ENCODE measurements around the gene TENM4.

TENM4 gene

DNA sequence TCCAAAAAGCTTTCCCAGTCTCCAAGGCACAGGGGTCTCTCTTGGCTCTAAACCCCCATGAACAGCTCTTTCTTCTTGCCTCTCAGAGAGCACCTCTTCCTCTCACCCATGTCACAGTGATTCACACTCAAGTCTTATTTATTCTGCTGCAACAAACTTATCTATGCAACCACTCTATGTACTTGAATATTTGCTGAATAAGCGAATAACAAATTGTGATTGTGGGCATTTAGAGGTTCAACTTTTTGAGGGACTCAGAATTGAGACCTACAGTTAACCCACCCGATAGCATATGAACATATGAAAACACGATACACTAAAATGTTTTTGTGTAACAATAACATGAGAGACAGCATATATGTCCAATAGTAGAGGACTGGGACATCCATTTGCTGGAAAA, 729.1 kb downstream of the TENM4 start:
- DNase-seq = no peak

DNA sequence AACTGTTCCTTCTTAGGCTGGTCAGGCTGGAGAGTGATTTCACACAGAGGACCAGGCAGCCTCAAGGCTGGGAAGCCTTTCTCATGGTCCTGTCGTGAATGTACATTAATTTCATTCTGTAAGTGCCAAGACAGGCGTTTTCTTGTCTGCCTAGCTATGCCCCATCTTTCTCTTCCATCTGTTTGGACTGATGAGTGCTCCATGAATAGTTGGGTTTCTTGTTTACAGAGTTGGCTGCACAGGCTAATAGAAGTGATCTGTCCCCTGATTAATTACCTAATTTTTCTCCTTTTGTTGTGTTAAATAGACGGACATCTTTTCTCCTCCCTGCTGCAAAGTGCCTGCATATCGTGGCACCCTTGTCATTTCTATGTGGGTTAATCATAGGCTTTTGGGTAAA, 730.4 kb downstream of the TENM4 start:
- no peak for DNase-seq

DNA sequence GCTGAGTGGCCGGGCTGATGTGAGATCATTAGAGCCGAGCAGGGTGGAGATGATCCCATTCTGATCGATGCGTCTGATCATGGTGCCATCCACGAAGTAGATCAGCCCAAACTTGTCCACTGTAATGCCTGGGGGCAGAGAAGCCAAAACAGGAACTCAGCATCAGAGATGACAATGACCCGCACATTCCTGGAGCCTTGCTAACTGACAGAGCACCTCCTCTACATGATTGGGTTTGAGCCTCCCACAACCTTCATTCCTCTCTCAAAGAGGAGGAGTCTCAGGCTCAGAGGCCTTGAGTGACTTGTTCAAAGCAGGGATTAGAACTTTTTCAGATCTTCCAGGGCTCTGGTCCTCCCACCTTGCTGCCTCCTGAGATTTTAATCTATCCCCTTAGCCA, 732.4 kb downstream of the TENM4 start:
- DNase-seq = no peak

DNA sequence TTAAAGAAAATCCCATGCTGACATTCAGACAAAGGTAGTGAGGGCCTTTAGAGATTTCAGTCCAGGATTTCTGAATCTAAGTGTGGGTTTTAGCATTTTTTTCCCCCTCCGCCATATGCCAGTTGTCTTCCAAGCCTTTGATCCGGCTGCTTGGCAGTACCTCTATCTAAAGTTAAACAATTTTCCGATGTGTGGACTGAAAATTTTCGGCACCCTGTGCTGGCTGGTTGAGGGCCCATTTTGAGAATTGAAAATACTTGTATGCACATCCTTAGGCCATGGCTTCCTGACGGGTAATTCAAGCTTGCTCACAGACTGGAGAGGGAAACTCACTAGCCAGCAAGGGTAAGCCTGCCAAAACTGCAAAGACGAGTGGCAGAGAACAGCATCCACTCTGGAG, 734.3 kb downstream of the TENM4 start:
- DNase-seq = no peak

DNA sequence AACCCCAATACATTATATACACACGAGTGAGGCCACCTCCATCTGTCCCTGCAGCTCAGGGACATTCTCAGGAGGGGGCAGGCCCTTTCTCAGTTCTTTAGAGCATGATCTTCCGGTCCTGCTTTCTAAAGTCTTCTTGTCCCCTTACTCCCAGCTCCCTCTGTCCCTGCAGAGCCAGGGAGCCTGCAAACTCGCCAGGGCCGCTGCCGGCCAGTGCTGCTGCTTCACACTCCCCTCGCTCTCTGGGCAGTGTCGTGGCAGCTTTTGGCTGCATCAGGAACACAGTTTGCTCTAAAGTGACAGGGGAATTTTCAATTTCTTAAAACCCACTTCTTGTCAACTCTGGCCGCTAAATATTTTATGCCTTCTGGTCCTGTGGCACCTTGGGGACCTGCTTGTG, 736.0 kb downstream of the TENM4 start:
- DNase-seq = no peak

DNA sequence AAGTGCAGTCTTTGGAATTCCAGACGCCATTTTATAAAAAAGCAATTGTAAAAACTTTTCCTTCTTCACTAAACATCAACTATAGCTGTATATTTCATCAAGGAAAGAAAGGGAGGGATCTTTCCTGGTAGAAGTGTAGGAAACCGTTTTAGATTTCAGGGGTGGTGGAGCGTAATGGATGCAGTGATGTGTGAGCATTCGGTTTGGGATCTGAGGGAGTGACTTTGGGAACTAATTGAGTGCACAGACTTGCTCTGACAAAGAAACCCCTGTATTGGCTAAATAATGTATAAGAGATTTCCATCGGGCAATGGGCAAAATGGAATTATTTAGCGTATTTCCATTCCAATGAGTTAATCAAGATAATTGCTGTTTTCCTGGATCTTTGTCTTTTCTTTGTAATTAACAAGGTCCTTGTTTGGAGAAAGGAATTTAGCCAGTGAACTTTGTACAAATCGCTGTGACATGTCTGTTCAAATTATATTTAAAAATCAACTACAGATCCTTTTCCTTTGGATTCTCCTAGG, 741.2 kb downstream of the TENM4 start:
- no peak for DNase-seq

DNA sequence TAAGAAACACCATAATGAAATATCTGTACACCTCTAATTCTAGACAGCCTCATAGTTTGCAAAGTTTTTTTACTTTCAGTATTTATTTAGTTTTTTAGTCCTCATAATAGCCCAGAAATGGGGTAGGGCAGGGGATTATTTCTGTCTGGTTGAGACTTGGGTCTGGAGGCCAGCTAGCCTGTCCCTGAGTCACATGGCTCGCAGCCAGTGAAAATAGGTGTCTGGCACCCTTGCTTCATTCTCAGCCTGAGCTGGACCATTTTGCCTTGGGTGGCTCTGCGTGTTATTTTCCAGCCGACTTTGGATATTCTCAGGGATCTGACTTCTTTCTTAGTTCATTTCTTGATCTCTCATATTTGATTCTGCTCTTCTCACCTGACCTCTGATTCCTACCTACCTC, 742.2 kb downstream of the TENM4 start:
- DNase-seq = no peak

DNA sequence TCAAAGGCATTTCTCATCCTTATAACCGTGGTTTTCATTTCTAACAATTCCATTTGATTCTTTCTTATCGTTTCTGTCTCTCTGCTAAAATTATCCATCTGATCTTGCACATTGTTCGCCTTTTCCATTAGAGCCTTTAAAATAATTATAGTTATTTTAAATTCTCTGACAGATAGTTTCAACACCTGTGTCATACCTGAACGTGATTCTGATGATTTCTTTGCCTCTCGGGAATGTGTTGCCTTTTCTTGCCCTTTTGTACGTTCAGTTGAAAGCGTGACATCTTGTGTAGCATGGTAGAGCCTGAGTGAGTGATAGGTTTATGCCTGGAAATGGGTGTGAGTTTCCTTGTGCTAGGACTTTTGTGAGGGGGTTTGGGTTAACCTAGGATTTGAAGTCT, 744.7 kb downstream of the TENM4 start:
- no peak for DNase-seq

DNA sequence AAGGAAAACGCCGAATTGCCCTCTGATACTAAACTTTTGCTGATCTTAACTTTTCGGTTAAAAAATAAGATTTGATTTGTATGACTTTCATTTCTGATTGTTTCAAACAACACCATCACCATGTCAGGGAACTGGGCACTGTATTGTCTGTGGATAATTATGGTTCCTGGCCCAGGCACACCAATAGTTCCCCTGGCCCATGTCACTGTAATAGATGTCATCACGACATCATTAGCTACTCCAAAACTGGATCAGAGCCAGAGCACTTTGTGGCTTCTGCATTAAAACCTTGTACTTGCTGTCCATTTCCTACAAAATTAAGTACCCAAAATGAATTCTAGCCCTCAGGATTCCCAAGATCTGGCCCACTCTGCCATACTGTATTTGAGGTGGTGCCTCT, 746.7 kb downstream of the TENM4 start:
- peak; percentile 11 for DNase-seq

DNA sequence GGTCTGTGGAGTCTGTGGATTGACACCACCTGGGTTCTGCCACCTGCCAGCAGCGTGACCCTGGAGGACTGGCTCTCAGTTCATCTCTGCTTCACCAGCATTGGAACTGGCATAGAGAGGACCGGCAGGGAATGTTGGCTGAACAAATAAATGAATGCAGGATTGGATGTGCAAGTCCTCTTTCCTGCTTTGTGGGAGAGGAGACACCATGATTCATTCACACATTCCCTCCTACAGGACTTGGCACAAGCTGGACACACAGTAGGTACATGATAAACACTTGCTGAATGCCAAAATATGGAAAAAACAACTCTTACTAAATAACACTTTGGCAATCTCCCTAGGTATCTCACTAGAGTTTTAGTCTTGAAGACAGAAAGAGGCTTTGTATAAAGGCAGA, 749.6 kb downstream of the TENM4 start:
- DNase-seq = no peak

DNA sequence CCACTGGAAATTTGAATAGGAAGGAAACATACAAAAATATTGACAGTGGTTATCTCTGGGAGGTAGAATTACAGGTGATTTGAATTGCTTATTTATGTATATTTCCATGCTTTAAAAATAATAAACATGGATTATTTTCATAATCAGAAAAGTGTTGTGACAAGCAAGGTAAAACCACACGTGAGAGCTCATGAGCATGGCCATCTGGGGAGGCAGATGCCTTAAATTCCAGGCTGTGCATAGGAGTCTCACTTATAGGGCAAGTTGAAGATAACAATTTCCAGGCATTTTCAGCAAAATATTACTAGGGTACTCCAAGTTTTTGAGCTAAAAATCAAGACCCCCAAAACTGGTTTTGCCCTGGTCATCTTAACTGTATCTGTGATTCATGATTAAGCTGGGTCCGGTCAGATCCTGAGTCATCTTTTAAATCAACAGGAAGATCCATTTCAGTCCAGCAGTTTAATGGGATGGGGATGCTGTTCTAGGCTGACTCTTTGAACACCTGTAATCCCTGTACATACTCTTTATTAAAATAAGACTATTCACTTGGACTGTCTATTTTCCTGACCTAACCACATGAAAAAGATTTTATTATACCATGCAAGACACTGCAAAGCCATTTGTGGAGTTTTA, 750.4 kb downstream of the TENM4 start:
- no peak for DNase-seq

DNA sequence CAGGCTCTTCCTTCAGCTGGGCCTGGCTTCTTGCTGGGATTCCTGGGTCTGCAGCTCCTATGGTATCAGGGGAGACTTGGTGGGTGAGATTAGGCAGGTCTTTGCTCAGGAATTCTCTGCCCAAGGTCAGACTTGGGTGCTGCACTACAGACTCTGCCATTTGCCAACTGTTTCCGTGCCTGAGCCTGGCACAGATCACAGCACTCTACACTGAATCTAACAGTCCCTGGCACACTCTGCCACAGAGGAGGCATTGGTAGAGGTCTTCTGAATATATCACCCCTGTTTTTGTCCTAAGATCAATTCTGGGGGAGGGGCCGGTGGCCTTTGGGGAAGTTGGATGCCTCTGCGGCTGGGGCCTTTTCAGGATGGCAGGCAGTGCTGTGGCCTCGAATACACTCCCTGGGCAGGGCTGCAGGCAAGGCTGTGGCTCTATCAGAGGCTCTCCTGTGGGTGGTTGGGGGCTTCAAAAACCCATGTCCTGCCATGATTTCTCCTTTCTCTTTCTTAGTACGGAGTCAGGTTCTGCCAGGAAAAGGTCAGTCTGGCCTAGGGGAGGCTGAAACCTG, 751.2 kb downstream of the TENM4 start:
- no peak for DNase-seq

DNA sequence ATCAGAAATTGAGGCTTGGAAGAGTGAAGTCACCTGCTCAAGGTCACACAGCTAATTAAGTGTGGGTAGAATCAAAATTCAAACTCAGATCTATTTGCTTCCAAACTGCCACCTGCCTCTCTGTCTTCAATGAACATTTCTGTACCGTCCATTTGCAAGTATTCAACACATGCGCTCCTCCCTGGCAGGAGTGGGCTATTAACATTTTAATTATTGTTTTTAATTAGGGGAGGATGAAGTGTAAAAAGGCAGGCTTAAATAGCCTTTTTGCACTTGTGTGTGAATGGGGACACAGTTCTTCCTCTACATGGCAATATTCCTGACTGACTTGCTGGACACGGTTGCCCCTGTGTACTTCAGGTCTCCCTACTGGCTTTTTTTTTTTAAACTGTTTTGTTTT, 751.7 kb downstream of the TENM4 start:
- DNase-seq = no peak

DNA sequence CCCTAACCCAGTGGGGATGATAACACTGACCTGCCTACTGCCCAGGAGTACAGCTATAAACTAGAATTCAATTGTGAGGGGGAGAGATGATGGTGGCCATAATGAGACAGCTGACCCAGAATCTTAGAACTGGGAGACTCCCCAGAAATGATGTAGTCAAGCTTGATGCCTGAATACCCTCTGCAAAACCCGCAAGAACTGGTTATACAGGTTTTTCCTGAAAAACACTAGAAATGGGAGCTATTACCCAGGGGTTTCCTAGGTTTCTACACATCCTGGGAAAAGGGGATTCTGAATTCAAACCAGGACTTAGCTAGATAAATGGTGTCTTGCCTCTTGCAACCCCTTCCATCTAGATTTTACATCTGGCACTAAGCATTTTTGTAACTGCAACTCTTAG, 752.4 kb downstream of the TENM4 start:
- no peak for DNase-seq

DNA sequence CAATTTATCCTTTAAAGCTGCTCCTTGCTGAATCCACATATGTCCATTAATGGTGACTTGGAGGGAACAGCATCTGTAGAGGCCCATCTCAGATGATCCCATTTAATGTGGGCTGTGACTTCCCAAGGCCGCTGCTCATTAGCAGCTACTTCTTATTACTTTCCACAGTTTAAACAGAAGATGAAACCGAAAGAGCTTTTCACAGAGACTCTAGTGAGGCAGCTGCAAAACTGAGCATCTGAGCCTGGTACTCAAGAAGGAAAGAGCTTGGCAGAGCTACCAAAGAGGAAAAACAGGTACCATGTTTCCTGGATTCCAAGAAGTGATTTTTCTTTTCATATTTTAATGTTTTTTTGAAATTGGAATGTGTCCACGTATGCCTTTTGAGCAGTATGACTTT, 755.7 kb downstream of the TENM4 start:
- peak; percentile 17 for DNase-seq

DNA sequence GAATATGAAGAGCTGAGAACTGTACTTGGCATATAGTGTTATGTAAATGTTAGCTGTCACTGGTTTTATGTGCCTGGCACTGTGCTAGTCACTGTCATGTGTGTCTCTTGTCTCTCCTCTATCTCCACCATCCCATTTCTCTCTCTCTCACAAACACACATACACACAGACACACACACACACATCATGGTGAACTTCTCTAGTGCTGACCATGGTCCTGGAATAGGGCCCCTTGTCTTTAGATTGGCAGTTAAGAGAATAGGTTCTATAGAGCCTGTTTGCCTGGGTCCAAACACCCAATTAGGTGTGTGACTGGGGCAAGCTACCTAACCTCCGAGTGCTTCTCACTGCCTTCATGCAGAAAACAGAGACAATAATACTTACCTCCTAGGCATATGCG, 756.5 kb downstream of the TENM4 start:
- DNase-seq = no peak

DNA sequence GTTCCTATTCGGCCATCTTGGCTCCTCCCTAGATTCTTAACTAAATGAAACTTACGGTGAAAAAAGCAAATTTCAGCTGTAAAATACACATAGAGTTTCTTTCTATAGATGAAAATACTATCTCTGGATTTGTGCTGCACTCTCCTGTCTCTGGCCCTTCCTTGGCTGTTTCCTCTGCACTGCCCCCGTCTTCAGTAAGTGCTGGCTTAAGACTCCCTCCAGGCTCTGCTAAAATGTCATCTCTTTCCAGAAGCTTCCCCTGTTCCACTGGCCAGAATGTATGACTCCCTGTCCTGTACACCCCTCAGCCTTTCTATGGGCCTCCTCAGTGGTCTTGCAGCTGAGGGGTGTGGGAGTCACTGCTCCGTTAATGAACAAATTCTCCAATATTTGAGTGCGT, 757.1 kb downstream of the TENM4 start:
- no peak for DNase-seq

DNA sequence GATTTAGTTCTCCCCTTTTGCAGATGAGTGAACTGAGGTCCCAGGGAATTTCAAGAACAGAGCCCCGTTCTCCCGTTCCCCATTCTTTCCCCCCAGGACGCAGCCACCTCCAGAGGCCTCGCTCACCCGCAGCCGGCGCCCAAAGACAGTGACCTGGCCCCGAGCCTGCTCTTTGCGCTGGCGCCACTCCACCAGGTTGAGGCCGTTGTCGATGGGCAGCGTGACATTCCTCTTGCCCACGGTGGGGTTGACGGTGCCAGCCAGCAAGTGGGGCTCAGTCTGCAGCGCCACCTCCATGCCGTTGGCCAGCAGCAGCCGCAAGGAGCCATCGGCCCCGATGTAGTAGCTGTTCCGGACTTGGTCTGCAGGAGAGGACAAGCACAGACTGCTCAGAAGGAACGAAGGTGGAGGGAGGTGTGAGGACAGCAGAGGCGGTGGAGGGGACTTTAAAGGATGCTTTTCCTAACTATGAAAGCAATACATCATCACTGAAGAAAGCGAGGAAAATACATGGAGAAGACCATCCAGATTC, 764.7 kb downstream of the TENM4 start:
- DNase-seq = no peak

DNA sequence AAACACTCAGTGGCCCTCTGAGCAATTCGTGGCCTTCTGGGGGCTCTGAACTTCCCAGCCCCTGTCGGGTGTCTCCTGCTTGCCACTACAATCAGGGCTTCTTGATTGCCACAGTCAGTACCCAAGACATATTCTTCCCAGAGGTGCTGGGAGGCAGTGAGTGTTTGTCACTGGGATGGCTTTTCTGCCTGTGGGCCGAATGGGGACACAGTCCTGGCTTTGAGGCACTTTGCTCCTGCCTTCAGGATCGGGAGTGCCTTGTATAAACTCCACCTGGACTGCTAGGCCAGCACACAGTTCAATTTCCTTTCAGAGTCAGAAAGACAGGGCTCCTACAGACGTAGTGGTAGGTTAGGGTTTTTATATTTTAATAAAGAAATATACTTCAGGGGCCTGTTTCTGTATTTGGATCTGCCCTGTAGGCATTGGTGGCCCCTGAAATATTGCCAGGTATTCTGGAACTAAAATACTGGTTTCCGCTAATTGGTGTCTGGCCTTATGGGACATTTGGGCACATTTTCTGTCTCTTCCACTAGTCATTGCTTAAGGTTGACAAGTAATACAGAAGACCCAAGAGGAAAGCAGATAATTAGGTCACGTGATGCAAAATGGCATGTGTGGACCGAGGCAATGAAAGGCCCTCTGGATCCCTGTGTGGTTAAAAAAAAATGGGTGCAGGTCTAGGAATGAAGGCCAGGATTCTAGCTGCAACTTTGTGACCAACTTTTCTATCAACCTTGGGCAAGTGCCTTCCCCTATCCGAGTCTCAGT, 767.8 kb downstream of the TENM4 start:
- no peak for DNase-seq

DNA sequence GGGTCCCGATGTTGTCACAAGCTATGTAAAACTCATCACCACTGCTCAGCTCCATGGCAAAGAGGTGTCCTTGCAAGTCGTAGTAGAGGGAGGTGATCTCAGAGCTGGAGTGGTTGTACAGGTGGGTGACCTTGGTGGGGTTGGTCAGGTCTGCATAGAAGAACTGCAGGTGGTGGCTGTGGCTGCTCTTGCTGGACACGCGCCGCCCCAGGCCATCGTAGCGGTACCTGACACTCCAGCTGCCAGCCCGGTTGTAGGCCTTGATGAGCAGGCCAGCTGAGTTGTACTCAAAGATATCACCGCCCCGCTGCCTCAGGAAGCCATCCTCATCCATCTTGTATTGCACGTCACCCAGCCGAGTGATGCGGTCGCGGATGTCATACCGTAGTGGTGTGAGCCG, 771.6 kb downstream of the TENM4 start:
- no peak for DNase-seq

DNA sequence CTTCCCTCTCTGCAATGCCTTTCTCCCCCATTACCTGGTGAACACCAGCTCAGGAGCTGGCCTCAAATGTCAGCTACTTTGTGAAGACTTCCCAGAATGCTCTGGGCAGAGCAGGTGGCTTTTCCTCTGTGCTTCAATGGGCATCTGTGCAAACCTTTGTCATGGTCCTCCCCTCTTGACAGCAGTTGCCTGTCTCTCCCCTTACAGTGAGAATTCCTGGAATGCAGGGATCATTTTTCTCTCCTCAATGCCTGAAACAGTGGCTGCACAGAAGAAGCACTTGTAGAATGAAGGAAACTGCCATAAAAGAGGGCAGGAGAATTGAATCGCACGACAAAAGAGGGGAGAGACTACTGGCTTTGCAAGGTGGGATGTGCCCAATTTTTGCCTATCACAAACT, 773.4 kb downstream of the TENM4 start:
- DNase-seq = no peak

DNA sequence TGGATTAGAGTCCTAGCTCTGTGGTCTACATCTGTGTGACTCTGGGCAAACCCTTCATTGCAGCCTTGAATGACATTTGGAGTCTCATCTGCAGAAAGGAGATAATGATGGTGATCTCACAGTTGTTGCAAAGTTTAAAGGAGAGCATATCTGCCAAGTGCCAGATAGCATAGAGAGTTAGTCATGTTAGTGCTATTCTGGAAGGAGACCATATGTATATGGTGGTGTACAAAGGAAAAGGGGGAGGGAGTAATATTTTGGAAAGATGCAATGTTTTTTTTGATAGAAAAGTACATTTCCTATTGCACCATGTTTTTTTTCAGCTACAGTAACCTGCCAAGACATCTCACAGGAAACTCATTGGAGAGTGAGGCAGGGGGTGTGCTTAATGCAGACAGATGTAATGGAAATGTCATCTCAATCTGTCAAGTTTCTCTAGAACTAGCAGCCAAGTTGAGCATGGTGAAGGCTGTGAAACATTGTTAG, 774.1 kb downstream of the TENM4 start:
- DNase-seq = no peak

DNA sequence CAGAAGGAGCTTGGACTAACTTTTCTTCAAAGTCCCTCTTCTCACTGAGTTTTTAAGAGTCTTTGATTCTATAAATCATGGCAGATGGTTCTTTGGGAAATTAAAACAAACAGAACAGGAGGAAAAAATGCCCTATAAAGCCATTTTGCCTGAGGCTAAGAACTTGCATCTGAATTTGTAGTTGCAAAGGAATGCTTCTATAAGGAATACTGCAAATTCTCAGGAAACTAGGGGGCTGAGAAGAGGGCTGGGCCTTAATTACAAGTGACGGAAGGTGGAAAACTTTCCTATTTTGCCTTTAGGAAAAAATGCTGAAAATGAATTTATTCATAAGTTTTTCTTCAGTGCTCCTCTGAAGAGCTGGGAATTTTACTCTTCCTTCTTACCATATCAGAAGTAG, 776.2 kb downstream of the TENM4 start:
- DNase-seq = no peak

DNA sequence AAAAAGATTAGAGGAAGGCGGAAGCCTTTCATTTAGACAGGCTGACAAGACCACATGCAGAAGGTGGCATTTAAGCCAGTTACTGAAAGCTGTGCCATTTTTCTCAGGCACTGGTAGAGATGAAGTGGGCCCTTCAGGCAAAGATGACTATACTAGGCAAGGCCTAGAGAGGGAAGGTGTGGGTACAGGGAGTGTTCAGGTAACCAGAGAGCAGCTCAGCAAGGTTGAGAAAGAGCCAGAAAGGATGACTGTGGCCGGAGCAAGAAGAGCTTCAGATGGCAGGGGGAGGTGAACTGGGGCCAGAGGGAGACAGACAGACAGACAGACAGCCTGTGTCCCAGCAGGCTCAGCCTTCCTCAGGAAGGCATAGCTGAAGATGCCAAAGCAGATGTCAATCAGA, 778.0 kb downstream of the TENM4 start:
- DNase-seq = no peak

Measured in DMS79 (cell line).